ENCODE data around the gene TRAF3.
"Not testable (repeated sequence)": the region's sequence is repeated elsewhere in the genome, so short reads cannot be mapped to it uniquely, and the experiment has no call there.

Gene TRAF3

GRCh38 chr14:102833991-102834390, 56.7 kb downstream of the TRAF3 start:
- Histone ChIP-seq H3K79me2 (ENCODE audit: insufficient read depth, low read length) (peaks cover 2% of the 10 kb centered on the region; the same call in 1 of the 2 replicates), H3K9me2 (ENCODE audit: low read depth, low read length) (no peaks in the 10 kb centered on the region), H3K4me3 (ENCODE audit: low read depth, low read length, poor library complexity, severe bottlenecking) (no peak overlapping the region), H3K4me2 (ENCODE audit: low read length) (no peak overlapping the region), H3F3A (ENCODE audit: insufficient read depth, low read length) (no peaks in the 10 kb centered on the region), H3K27me3 (ENCODE audit: insufficient read depth, low read length) (no peaks in the 10 kb centered on the region), H3K27ac (ENCODE audit: low read depth, low read length, poor library complexity, severe bottlenecking) (no peak overlapping the region), H3K36me3 (ENCODE audit: insufficient read depth, low read length) (0 out of 2 replicates have a peak, but pooled peaks cover 5% of the 10 kb centered on the region), H3K9me3 (ENCODE audit: low read length) (no peaks in the 10 kb centered on the region), H2AFZ (ENCODE audit: low read length) (no peak overlapping the region), H3K4me1 (ENCODE audit: insufficient read depth, low read length, severe bottlenecking) (no peaks in the 10 kb centered on the region), H4K20me1 (ENCODE audit: insufficient read depth, low read length) (no peaks in the 10 kb centered on the region), H3K9ac (ENCODE audit: low read length) (no peak overlapping the region)
- TF ChIP-seq EZH2 (IDR thresholded peaks at IDR 0.05; ENCODE audit: borderline replicate concordance, low read length): no peak
- no peak for TF ChIP-seq CTCF (IDR thresholded peaks at IDR 0.05; ENCODE audit: low read length)

GRCh38 chr14:102835959-102836358, 58.7 kb downstream of the TRAF3 start:
- no peaks in the 10 kb centered on the region for H3K79me2 ChIP-seq (ENCODE audit: insufficient read depth, low read length)
- no peaks in the 10 kb centered on the region for H3K4me1 ChIP-seq (ENCODE audit: insufficient read depth, low read length, severe bottlenecking)
- H3K9me2 ChIP-seq (ENCODE audit: low read depth, low read length): no peaks in the 10 kb centered on the region
- H4K20me1 ChIP-seq (ENCODE audit: insufficient read depth, low read length): no peaks in the 10 kb centered on the region
- H3K9ac ChIP-seq (ENCODE audit: low read length): no peak overlapping the region
- no peak overlapping the region for H2AFZ ChIP-seq (ENCODE audit: low read length)
- H3K36me3 ChIP-seq (ENCODE audit: insufficient read depth, low read length): no peaks in the 10 kb centered on the region
- no peak overlapping the region for H3K4me2 ChIP-seq (ENCODE audit: low read length)
- H3K27me3 ChIP-seq (ENCODE audit: insufficient read depth, low read length): no peaks in the 10 kb centered on the region
- H3K4me3 ChIP-seq (ENCODE audit: low read depth, low read length, poor library complexity, severe bottlenecking): no peak overlapping the region
- no peak for TF ChIP-seq EZH2 (IDR thresholded peaks at IDR 0.05; ENCODE audit: borderline replicate concordance, low read length)
- no peak for TF ChIP-seq CTCF (IDR thresholded peaks at IDR 0.05; ENCODE audit: low read length)
- H3K27ac ChIP-seq (ENCODE audit: low read depth, low read length, poor library complexity, severe bottlenecking): no peak overlapping the region
- H3K9me3 ChIP-seq (ENCODE audit: low read length): no peaks in the 10 kb centered on the region
- no peaks in the 10 kb centered on the region for H3F3A ChIP-seq (ENCODE audit: insufficient read depth, low read length)

- H3K9me3 ChIP-seq (ENCODE audit: low read length); H3K4me3 ChIP-seq (ENCODE audit: low read depth, low read length, poor library complexity, severe bottlenecking); H3K4me2 ChIP-seq (ENCODE audit: low read length); H2AFZ ChIP-seq (ENCODE audit: low read length); H3K9ac ChIP-seq (ENCODE audit: low read length); H3K27me3 ChIP-seq (ENCODE audit: insufficient read depth, low read length); H3F3A ChIP-seq (ENCODE audit: insufficient read depth, low read length); H3K27ac ChIP-seq (ENCODE audit: low read depth, low read length, poor library complexity, severe bottlenecking); H3K79me2 ChIP-seq (ENCODE audit: insufficient read depth, low read length); H3K36me3 ChIP-seq (ENCODE audit: insufficient read depth, low read length); H4K20me1 ChIP-seq (ENCODE audit: insufficient read depth, low read length); H3K9me2 ChIP-seq (ENCODE audit: low read depth, low read length); H3K4me1 ChIP-seq (ENCODE audit: insufficient read depth, low read length, severe bottlenecking): not testable (repeated sequence)
Measured at GRCh38 chr14:102837120-102837519, 59.9 kb downstream of the TRAF3 start.

- Histone ChIP-seq H3K9me2 (ENCODE audit: low read depth, low read length) (no peaks in the 10 kb centered on the region), H3K27ac (ENCODE audit: low read depth, low read length, poor library complexity, severe bottlenecking) (no peak overlapping the region), H3K79me2 (ENCODE audit: insufficient read depth, low read length) (no peaks in the 10 kb centered on the region), H3K4me2 (ENCODE audit: low read length) (no peak overlapping the region), H2AFZ (ENCODE audit: low read length) (no peak overlapping the region), H4K20me1 (ENCODE audit: insufficient read depth, low read length) (no peaks in the 10 kb centered on the region), H3F3A (ENCODE audit: insufficient read depth, low read length) (no peaks in the 10 kb centered on the region), H3K27me3 (ENCODE audit: insufficient read depth, low read length) (no peaks in the 10 kb centered on the region), H3K9me3 (ENCODE audit: low read length) (no peaks in the 10 kb centered on the region), H3K9ac (ENCODE audit: low read length) (no peak overlapping the region), H3K4me3 (ENCODE audit: low read depth, low read length, poor library complexity, severe bottlenecking) (no peak overlapping the region), H3K4me1 (ENCODE audit: insufficient read depth, low read length, severe bottlenecking) (no peaks in the 10 kb centered on the region), H3K36me3 (ENCODE audit: insufficient read depth, low read length) (no peaks in the 10 kb centered on the region)
- TF ChIP-seq CTCF (IDR thresholded peaks at IDR 0.05; ENCODE audit: low read length) (no peak), EZH2 (IDR thresholded peaks at IDR 0.05; ENCODE audit: borderline replicate concordance, low read length) (no peak)
Measured at GRCh38 chr14:102838501-102838900, 61.3 kb downstream of the TRAF3 start.

All from OCI-LY1 (cell line).